HepG2 (cell line): ENCODE measurements around the gene FAM221B. TPM values are rescaled to one million over a fixed set of nuclear protein-coding genes. Genes with fewer than 3 reads are reported as not detected.

Experiments used
- ATF5 ChIP-seq: sonication (generic); formaldehyde crosslinking; IDR thresholded peaks from 2 replicates; pipeline ENCODE4 v1.4.0; 2020; ENCODE audit warnings: mild to moderate bottlenecking, low read depth, missing genetic modification reagents
- CBX1 ChIP-seq: IDR thresholded peaks from one replicate; pipeline ENCODE4 v1.6.1; 2016; ENCODE audit warnings: antibody characterized with exemption, low read depth
- FOSL2 ChIP-seq: sonication (generic); formaldehyde crosslinking; IDR thresholded peaks from 2 replicates; pipeline ENCODE4 v1.4.0; 2020; ENCODE audit warnings: missing genetic modification reagents
- GMEB1 ChIP-seq: sonication (generic); formaldehyde crosslinking; IDR thresholded peaks from 2 replicates; pipeline ENCODE4 v1.5.1; 2020; ENCODE audit warnings: missing genetic modification reagents, mild to moderate bottlenecking, borderline replicate concordance
- GZF1 ChIP-seq: sonication (generic); formaldehyde crosslinking; IDR thresholded peaks from 2 replicates; pipeline ENCODE4 v1.5.1; 2020; ENCODE audit warnings: mild to moderate bottlenecking, missing genetic modification reagents
- HMG20B ChIP-seq: conservative IDR thresholded peaks from 2 replicates; pipeline ENCODE4 v1.6.1; 2016; ENCODE audit warnings: missing genetic modification reagents, missing compliant biosample characterization
- IRF9 ChIP-seq: sonication (generic); formaldehyde crosslinking; IDR thresholded peaks from 2 replicates; pipeline ENCODE4 v1.8.0; 2022; ENCODE audit warnings: missing genetic modification reagents, mild to moderate bottlenecking, borderline replicate concordance
- MEIS2 ChIP-seq: sonication (generic); formaldehyde crosslinking; IDR thresholded peaks from 2 replicates; pipeline ENCODE4 v1.9.0; 2021; ENCODE audit warnings: mild to moderate bottlenecking, missing genetic modification reagents
- NR0B2 ChIP-seq: sonication (generic); formaldehyde crosslinking; IDR thresholded peaks from 2 replicates; pipeline ENCODE4 v1.4.0; 2020; ENCODE audit warnings: mild to moderate bottlenecking, missing genetic modification reagents
- PPARG ChIP-seq: conservative IDR thresholded peaks from 2 replicates; pipeline ENCODE4 v1.6.1; 2016; ENCODE audit warnings: missing biosample characterization, missing genetic modification reagents
- RBM22 ChIP-seq: fragments of 200-400 bp; formaldehyde crosslinking; optimal IDR thresholded peaks from 2 replicates; pipeline ENCODE3; 2017; ENCODE audit warnings: mild to moderate bottlenecking, low read length, moderate library complexity
- SALL1 ChIP-seq: sonication (generic); formaldehyde crosslinking; IDR thresholded peaks from 2 replicates; pipeline ENCODE4 v1.8.0; 2022; ENCODE audit warnings: mild to moderate bottlenecking, missing genetic modification reagents
- SIX1 ChIP-seq: sonication (generic); formaldehyde crosslinking; IDR thresholded peaks from 2 replicates; pipeline ENCODE4 v1.4.0; 2020; ENCODE audit warnings: missing genetic modification reagents, borderline replicate concordance
- TEAD2 ChIP-seq: sonication (generic); formaldehyde crosslinking; IDR thresholded peaks from 2 replicates; pipeline ENCODE4 v1.9.0; 2021; ENCODE audit warnings: missing genetic modification reagents
- TMF1 ChIP-seq: sonication (generic); formaldehyde crosslinking; IDR thresholded peaks from 2 replicates; pipeline ENCODE4 v1.8.1; 2022; ENCODE audit warnings: low read depth, missing genetic modification reagents
- XRCC5 ChIP-seq: fragments of 200-400 bp; formaldehyde crosslinking; optimal IDR thresholded peaks from 2 replicates; pipeline ENCODE3; 2017; ENCODE audit warnings: mild to moderate bottlenecking, low read length
- ZBTB25 ChIP-seq: IDR thresholded peaks from 2 replicates; pipeline ENCODE4 v1.6.1; 2018; ENCODE audit warnings: missing genetic modification reagents
- ZFP82 ChIP-seq: sonication (generic); formaldehyde crosslinking; IDR thresholded peaks from 2 replicates; pipeline ENCODE4 v1.5.1; 2020; ENCODE audit warnings: mild to moderate bottlenecking, missing genetic modification reagents, borderline replicate concordance
- ZFX ChIP-seq: sonication (generic); formaldehyde crosslinking; IDR thresholded peaks from 2 replicates; pipeline ENCODE4 v1.4.0; 2020; ENCODE audit warnings: mild to moderate bottlenecking, low read depth, missing genetic modification reagents, moderate library complexity
- ZNF569 ChIP-seq: sonication (generic); formaldehyde crosslinking; IDR thresholded peaks from 2 replicates; pipeline ENCODE4 v1.5.0; 2020; ENCODE audit warnings: mild to moderate bottlenecking, missing genetic modification reagents, moderate library complexity, borderline replicate concordance
- ZNF605 ChIP-seq: sonication (generic); formaldehyde crosslinking; IDR thresholded peaks from 2 replicates; pipeline ENCODE4 v1.8.0; 2022; ENCODE audit warnings: mild to moderate bottlenecking, missing genetic modification reagents
- ZNF678 ChIP-seq: sonication (generic); formaldehyde crosslinking; IDR thresholded peaks from 2 replicates; pipeline ENCODE4 v1.4.0; 2020; ENCODE audit warnings: mild to moderate bottlenecking, missing genetic modification reagents
- ZNF878 ChIP-seq: sonication (generic); formaldehyde crosslinking; IDR thresholded peaks from 2 replicates; pipeline ENCODE4 v1.8.1; 2023; ENCODE audit warnings: mild to moderate bottlenecking, missing genetic modification reagents, moderate library complexity
- polyA plus RNA-seq, 8 experiments: library from polyadenylated mRNA; depleted of rRNA in 3 of 8; stranded (reverse) in 7 of 8; unstranded in 1 of 8; fragments of >200 nt; fragmentation: Illumina TruSeq in 4 of 8; extraction: Trizol in 4 of 8; gene quantifications; 2 replicates each; pipeline versions ENCODE4 v1.2.1 to v1.2.3, GENCODE V29; 2011 to 2016; ENCODE audit warnings: low read depth in 4 of 8, missing spikeins in 1 of 8, mixed read lengths in 1 of 8; ENCODE audit not compliant: insufficient read depth in 1 of 8
- total RNA-seq, 5 experiments: library from RNA; depleted of rRNA; stranded (reverse); fragments of >200 nt; fragmentation: Illumina TruSeq; extraction: Trizol; gene quantifications; 2 replicates each; pipeline ENCODE4 v1.2.3, GENCODE V29; 2016; ENCODE audit warnings: low read depth in 1 of 5
- TF ChIP-seq, protein P1 (sequence below): sonication (generic); formaldehyde crosslinking; IDR thresholded peaks from 2 replicates; pipeline ENCODE4 v1.4.0; 2020; ENCODE audit warnings: missing genetic modification reagents

The FAM221B gene
- total and polyA plus RNA-seq, 2 of the 13 experiments (the other 11 are each of a cell fraction or from before 2014, with no cell fraction given) = not detected

GRCh38 chr9:35801328-35802128 is 27.0 kb downstream of the FAM221B start (continued):
- TF ChIP-seq ZFX (no peak), ATF5 (no peak), ZNF569 (CRISPR knock-in tag) (no peak), NR0B2 (CRISPR knock-in tag) (no peak), FOSL2 (CRISPR knock-in tag) (no peak), SIX1 (CRISPR knock-in tag) (no peak), TEAD2 (no peak), PPARG (CRISPR knock-in tag) (peak; percentile 78), GMEB1 (CRISPR knock-in tag) (no peak), HMG20B (CRISPR knock-in tag) (no peak), ZNF678 (CRISPR knock-in tag) (no peak), TMF1 (CRISPR knock-in tag) (no peak), ZBTB25 (no peak), RBM22 (no peak), CBX1 (no peak), GZF1 (CRISPR knock-in tag) (no peak), XRCC5 (no peak), ZNF605 (CRISPR knock-in tag) (peak; percentile 49; the same call in 1 of the 2 replicates), SALL1 (CRISPR knock-in tag) (peak; percentile 48; the same call in 1 of the 2 replicates), MEIS2 (CRISPR knock-in tag) (no peak), ZFP82 (CRISPR knock-in tag) (no peak), IRF9 (no peak), ZNF878 (CRISPR knock-in tag) (no peak)
- TF ChIP-seq, protein P1, sequence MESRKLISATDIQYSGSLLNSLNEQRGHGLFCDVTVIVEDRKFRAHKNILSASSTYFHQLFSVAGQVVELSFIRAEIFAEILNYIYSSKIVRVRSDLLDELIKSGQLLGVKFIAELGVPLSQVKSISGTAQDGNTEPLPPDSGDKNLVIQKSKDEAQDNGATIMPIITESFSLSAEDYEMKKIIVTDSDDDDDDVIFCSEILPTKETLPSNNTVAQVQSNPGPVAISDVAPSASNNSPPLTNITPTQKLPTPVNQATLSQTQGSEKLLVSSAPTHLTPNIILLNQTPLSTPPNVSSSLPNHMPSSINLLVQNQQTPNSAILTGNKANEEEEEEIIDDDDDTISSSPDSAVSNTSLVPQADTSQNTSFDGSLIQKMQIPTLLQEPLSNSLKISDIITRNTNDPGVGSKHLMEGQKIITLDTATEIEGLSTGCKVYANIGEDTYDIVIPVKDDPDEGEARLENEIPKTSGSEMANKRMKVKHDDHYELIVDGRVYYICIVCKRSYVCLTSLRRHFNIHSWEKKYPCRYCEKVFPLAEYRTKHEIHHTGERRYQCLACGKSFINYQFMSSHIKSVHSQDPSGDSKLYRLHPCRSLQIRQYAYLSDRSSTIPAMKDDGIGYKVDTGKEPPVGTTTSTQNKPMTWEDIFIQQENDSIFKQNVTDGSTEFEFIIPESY (CRISPR knock-in tag) = no peak
